H1 (cell line): ENCODE measurements around the gene MGME1. TPM values are rescaled to one million over a fixed set of nuclear protein-coding genes. Genes with fewer than 3 reads are reported as not detected.

Experiments used
- EZH2 ChIP-seq: fragments of 200-600 bp; sonication (generic); IDR thresholded peaks from 2 replicates; pipeline ENCODE4 v1.7.1; 2012; ENCODE audit warnings: low read depth, mild to moderate bottlenecking, moderate library complexity, low read length, inconsistent platforms; ENCODE audit not compliant: severe bottlenecking
- polyA plus RNA-seq, 7 experiments: library from polyadenylated mRNA; depleted of rRNA in 3 of 7; stranded (reverse) in 5 of 7; unstranded in 2 of 7; fragments of >200 nt in 5 of 7; fragments of 200-250 nt in 2 of 7; gene quantifications; 1 replicate in 5 of 7; 2 replicates in 1 of 7; 4 replicates in 1 of 7; pipeline versions ENCODE4 v1.2.1 to v1.2.3, GENCODE V29; 2011 to 2013; ENCODE audit warnings: missing spikeins in 2 of 7, mixed read lengths in 2 of 7
- total RNA-seq: library from RNA; stranded (reverse); fragmentation: NEBNext Ultra II Directional; extraction: Animal tissue kit (Norgen Biotek cat#: 25700); gene quantifications from 2 replicates; pipeline ENCODE4 v1.2.1, GENCODE V29; 2021
- TF ChIP-seq, protein P1 (sequence below): fragments of 300-600 bp; sonication (generic); IDR thresholded peaks from 2 replicates; pipeline ENCODE4 v1.7.1; 2012; ENCODE audit warnings: low read length, moderate library complexity, mild to moderate bottlenecking, inconsistent platforms; ENCODE audit not compliant: insufficient replicate concordance

Gene MGME1
- total and polyA plus RNA-seq, 2 of the 8 experiments (the other 6 are each of a cell fraction or from before 2014, with no cell fraction given): 27.7 to 59.0 TPM

DNA sequence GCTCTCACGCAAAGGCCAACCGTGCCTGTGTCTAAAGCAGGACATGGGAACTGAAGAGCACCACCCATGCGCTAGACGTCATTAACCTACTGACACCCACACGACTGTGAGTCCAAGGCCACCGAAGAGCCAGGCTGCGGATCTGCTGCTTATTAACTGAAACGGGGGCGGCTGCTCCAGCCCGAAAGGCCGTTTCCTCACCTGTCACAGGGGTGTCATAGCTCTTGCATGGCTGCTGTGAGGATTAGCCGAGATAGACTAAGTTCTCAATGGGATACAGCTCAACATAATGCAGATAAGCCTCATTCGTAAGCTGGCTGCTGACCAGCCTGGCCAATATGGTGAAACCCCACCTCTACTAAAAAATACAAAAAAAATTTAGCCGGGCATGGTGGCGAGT lies 62.2 kb downstream of the MGME1 start (continued):
- TF ChIP-seq EZH2: no peak
- TF ChIP-seq, protein P1, sequence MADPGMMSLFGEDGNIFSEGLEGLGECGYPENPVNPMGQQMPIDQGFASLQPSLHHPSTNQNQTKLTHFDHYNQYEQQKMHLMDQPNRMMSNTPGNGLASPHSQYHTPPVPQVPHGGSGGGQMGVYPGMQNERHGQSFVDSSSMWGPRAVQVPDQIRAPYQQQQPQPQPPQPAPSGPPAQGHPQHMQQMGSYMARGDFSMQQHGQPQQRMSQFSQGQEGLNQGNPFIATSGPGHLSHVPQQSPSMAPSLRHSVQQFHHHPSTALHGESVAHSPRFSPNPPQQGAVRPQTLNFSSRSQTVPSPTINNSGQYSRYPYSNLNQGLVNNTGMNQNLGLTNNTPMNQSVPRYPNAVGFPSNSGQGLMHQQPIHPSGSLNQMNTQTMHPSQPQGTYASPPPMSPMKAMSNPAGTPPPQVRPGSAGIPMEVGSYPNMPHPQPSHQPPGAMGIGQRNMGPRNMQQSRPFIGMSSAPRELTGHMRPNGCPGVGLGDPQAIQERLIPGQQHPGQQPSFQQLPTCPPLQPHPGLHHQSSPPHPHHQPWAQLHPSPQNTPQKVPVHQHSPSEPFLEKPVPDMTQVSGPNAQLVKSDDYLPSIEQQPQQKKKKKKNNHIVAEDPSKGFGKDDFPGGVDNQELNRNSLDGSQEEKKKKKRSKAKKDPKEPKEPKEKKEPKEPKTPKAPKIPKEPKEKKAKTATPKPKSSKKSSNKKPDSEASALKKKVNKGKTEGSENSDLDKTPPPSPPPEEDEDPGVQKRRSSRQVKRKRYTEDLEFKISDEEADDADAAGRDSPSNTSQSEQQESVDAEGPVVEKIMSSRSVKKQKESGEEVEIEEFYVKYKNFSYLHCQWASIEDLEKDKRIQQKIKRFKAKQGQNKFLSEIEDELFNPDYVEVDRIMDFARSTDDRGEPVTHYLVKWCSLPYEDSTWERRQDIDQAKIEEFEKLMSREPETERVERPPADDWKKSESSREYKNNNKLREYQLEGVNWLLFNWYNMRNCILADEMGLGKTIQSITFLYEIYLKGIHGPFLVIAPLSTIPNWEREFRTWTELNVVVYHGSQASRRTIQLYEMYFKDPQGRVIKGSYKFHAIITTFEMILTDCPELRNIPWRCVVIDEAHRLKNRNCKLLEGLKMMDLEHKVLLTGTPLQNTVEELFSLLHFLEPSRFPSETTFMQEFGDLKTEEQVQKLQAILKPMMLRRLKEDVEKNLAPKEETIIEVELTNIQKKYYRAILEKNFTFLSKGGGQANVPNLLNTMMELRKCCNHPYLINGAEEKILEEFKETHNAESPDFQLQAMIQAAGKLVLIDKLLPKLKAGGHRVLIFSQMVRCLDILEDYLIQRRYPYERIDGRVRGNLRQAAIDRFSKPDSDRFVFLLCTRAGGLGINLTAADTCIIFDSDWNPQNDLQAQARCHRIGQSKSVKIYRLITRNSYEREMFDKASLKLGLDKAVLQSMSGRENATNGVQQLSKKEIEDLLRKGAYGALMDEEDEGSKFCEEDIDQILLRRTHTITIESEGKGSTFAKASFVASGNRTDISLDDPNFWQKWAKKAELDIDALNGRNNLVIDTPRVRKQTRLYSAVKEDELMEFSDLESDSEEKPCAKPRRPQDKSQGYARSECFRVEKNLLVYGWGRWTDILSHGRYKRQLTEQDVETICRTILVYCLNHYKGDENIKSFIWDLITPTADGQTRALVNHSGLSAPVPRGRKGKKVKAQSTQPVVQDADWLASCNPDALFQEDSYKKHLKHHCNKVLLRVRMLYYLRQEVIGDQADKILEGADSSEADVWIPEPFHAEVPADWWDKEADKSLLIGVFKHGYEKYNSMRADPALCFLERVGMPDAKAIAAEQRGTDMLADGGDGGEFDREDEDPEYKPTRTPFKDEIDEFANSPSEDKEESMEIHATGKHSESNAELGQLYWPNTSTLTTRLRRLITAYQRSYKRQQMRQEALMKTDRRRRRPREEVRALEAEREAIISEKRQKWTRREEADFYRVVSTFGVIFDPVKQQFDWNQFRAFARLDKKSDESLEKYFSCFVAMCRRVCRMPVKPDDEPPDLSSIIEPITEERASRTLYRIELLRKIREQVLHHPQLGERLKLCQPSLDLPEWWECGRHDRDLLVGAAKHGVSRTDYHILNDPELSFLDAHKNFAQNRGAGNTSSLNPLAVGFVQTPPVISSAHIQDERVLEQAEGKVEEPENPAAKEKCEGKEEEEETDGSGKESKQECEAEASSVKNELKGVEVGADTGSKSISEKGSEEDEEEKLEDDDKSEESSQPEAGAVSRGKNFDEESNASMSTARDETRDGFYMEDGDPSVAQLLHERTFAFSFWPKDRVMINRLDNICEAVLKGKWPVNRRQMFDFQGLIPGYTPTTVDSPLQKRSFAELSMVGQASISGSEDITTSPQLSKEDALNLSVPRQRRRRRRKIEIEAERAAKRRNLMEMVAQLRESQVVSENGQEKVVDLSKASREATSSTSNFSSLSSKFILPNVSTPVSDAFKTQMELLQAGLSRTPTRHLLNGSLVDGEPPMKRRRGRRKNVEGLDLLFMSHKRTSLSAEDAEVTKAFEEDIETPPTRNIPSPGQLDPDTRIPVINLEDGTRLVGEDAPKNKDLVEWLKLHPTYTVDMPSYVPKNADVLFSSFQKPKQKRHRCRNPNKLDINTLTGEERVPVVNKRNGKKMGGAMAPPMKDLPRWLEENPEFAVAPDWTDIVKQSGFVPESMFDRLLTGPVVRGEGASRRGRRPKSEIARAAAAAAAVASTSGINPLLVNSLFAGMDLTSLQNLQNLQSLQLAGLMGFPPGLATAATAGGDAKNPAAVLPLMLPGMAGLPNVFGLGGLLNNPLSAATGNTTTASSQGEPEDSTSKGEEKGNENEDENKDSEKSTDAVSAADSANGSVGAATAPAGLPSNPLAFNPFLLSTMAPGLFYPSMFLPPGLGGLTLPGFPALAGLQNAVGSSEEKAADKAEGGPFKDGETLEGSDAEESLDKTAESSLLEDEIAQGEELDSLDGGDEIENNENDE: no peak
